ENCODE data around the gene ASAP3.
"Not testable (repeated sequence)": the region's sequence is repeated elsewhere in the genome, so short reads cannot be mapped to it uniquely, and the experiment has no call there.

Gene ASAP3

GRCh38 chr1:23394181-23394580, 89.8 kb downstream of the ASAP3 start:
- no peak for DNase-seq

- DNase-seq = no peak
Observed at GRCh38 chr1:23393706-23394105, 90.3 kb downstream of the ASAP3 start.

DNA sequence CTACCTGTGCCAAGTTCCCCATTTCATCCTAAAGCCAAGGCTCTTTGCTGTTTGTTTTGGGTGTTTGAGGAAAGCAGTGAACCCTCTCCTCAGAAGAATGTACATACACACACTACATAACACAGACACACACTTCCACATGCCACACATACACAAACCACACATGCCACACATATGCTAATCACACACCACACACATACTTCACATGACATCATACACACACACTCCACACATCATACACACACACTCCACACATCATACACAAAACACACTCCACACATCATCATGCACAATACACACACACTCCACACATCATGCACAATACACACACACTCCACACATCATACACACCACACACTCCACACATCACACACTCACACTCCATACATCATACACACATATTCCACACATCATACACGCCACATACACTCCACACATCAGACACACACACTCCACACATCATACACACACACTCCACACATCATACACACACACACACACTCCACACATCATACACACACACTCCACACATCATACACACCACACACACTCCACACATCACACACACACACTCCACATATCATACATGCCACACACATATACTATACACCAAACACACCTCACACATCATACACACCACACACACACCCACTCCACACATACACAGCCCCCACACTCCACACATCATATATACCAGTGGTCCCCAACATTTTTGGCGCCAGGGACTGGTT, 91.7 kb downstream of the ASAP3 start:
- no peak for DNase-seq

- DNase-seq = no peak
Observed at GRCh38 chr1:23389837-23390321, 94.1 kb downstream of the ASAP3 start.

DNA sequence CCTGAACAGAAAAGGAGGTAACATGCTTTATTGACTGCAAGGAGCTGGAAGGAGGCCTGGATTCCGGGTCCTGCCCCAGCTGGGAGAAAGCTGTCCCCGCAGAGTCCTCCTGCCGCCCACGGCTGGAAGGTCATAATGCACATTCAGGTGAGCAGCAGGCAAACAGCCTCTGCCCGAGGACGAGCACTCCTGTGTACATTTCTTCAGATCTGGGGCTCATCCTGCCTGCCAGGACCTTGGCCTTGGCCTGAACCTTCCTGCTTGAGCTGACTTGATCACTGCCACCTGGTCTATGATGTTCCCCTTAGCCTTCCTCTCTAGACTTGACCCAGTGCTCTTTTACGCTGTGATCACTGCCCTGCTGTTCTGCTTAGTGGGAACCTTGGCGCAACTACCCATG, 96.5 kb downstream of the ASAP3 start:
- DNase-seq = no peak

GRCh38 chr1:23385119-23385621, 98.8 kb downstream of the ASAP3 start:
- no peak for DNase-seq

DNA sequence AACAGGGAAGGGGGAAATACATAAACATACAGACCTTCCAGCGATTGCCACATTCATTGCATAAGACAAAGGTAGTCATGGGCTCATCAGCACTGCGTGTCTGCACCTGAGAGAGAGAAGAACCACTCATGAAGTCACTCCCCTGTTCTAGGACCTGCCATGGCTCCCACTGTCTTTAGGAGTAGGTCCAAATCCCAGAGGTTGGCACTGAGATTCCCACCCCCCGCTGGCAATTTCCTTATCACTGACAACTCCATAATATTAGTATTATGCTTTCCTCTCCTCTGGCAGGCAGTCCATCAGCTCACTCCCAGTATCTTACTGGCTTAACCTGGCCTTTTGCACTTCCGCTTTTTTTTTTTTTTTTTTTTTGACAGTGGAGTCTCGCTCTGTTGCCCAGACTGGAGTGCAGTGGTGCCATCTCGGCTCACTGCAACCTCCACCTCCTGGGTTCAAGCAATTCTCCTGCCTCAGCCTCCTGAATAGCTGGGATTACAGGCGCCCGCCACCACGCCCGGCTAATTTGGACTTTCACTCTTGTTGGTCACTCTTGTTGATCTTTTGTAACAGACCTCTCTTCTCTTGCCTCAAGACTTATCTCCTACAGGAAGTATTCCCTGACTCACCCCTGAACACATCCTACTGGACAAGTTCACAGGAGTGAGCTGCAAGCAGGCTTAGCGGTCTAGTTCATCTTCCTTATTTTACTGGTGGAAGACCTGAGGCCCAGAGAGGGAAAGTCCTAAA, 99.5 kb downstream of the ASAP3 start:
- DNase-seq = no peak

DNA sequence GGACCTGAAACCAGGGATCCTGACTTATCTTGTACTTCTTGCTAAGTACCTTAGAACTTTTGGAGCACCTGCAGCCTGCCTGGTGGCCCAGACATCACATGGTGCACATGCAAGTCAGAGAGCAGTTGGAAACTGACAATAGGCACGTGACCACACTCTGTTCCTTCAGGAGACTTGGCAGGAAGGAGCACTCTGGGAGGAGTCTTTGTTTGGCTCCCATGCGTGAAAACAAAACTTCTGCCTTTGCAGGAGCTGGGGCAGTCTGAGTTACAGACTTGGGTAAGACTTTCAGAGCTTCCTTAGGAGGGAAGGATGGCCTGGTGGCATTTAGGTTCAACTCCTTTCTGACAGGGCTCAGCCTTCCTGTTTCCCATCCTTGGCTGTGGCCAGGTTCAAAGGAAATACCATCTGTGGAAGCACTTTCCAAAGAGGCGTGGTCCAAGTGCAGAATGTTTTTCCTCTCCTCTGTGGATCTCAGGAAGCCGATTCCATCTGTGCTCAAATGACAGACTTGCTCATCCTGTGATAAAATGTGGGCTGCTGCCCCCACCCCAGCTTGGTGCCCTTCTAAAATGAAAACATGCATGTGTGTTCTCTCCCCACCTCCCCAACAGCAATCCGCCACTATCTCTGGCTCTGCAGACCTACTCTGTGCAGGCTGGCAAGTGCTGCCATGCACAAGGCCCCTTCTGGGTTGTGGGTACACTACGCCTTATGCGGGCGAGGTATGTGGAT, 100.2 kb downstream of the ASAP3 start:
- no peak for DNase-seq

- no peak for DNase-seq
Observed at GRCh38 chr1:23381233-23381885, 102.6 kb downstream of the ASAP3 start.

- no peak for DNase-seq
Observed at GRCh38 chr1:23380719-23381118, 103.3 kb downstream of the ASAP3 start.

DNA sequence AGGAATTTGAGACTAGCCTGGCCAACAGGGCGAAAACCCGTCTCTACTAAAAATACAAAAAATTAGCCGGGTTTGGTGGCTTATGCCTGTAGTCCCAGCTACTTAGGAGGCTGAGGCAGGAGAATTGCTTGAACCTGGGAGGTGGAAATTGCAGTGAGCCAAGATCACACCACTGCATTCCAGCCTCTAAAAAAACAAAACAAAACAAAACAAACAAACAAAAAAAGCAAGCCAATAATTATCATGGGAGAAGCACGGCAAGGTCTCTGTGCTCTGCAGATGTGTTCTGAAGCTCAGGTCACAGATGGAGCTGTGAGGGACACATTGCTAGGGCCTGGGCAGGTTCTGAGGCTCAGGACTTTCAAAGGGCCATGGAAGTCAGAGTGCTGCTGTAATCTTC, 103.7 kb downstream of the ASAP3 start:
- not testable (repeated sequence) for DNase-seq
